Endothelial cell of umbilical vein (primary cell): ENCODE data around the gene ZMYM4. TPM values are rescaled to one million over a fixed set of nuclear protein-coding genes. Genes with fewer than 3 reads are reported as not detected.

Experiments used
- BruUV-seq: library from RNA; stranded (reverse); fragments of 400-500 nt; replicated peaks from 2 replicates; lab custom pipeline; 2021; lab: Mats Ljungman, UMichigan
- CTCF ChIA-PET: fragments of 300-600, 350-600 bp; sonication (Branson Sonifier 250); formaldehyde crosslinking; loops from one replicate; lab custom pipeline; 2021; ENCODE audit warnings: antibody characterized with exemption, inconsistent platforms; lab: Charles Lee
- POLR2A ChIA-PET: fragments of 300-600, 350-600 bp; sonication (Branson Sonifier 250); formaldehyde crosslinking; loops from one replicate; lab custom pipeline; 2021; ENCODE audit warnings: antibody characterized with exemption, inconsistent platforms; lab: Charles Lee
- DNase-seq: peaks from one replicate; pipeline ENCODE4 v3.0.0-alpha.2; 2011; ENCODE audit warnings: low read depth, low spot score
- FAIRE-seq: peaks from 2 replicates; lab custom pipeline; 2011; peaks lifted over from hg19 to GRCh38; lab: Jason Lieb, UNC
- H2AFZ ChIP-seq: 2 replicates; pipeline ENCODE4 v1.6.0; 2012; ENCODE audit warnings: low read depth, low read length, control low read depth, inconsistent platforms
- H3K27ac ChIP-seq: 2 replicates; pipeline ENCODE4 v1.5.1; 2011; ENCODE audit warnings: low read depth, mild to moderate bottlenecking, control low read depth, low read length, moderate library complexity; ENCODE audit not compliant: insufficient read depth
- H3K27me3 ChIP-seq, 2 experiments: 2 replicates each; pipeline versions ENCODE4 v1.6.0 to v1.6.1; 2011; ENCODE audit warnings: low read length in 2 of 2, mixed read lengths in 1 of 2; ENCODE audit not compliant: control insufficient read depth in 2 of 2, insufficient read depth in 2 of 2
- H3K36me3 ChIP-seq, 2 experiments: 2 replicates in 1 of 2; 3 replicates in 1 of 2; pipeline ENCODE4 v1.5.1; 2011; ENCODE audit warnings: low read length in 2 of 2, mild to moderate bottlenecking in 1 of 2, moderate library complexity in 1 of 2; ENCODE audit not compliant: control insufficient read depth in 2 of 2, insufficient read depth in 2 of 2; ENCODE audit errors: extremely low read depth in 1 of 2
- H3K4me1 ChIP-seq: 3 replicates; pipeline ENCODE4 v1.5.1; 2011; ENCODE audit warnings: mild to moderate bottlenecking, low read length; ENCODE audit not compliant: control insufficient read depth, insufficient read depth; ENCODE audit errors: extremely low read depth
- H3K4me2 ChIP-seq: 2 replicates; pipeline ENCODE4 v1.6.1; 2011; ENCODE audit warnings: low read length, control low read depth, mixed read lengths; ENCODE audit not compliant: insufficient read depth
- H3K4me3 ChIP-seq, 3 experiments: fragments of 200-600 bp in 1 of 3; sonication (generic), shearing (Covaris generic) in 1 of 3; replicated peaks in 1 of 3; 2 replicates each; pipeline ENCODE4 v1.5.1; 2011 to 2016; ENCODE audit warnings: control low read depth in 3 of 3, low read length in 3 of 3, mild to moderate bottlenecking in 2 of 3, inconsistent platforms in 1 of 3, low read depth in 1 of 3, moderate library complexity in 1 of 3; ENCODE audit not compliant: insufficient read depth in 1 of 3
- H3K79me2 ChIP-seq: 2 replicates; pipeline ENCODE4 v1.6.0; 2012; ENCODE audit warnings: low read length, inconsistent platforms; ENCODE audit not compliant: control insufficient read depth, insufficient read depth
- H3K9ac ChIP-seq: replicated peaks from 2 replicates; pipeline ENCODE3; 2011; ENCODE audit warnings: low read length, control low read depth; ENCODE audit not compliant: insufficient read depth; ENCODE audit errors: extremely low read depth
- H3K9me1 ChIP-seq: replicated peaks from 3 replicates; pipeline ENCODE4 v1.6.0; 2011; ENCODE audit warnings: mild to moderate bottlenecking, low read length; ENCODE audit not compliant: control insufficient read depth, insufficient read depth; ENCODE audit errors: extremely low read depth
- H3K9me3 ChIP-seq: replicated peaks from 2 replicates; pipeline ENCODE4 v1.5.1; 2012; ENCODE audit warnings: low read length, inconsistent platforms; ENCODE audit not compliant: control insufficient read depth, insufficient read depth
- H4K20me1 ChIP-seq: replicated peaks from 2 replicates; pipeline ENCODE3; 2011; ENCODE audit warnings: mild to moderate bottlenecking, low read length; ENCODE audit not compliant: control insufficient read depth, insufficient read depth; ENCODE audit errors: extremely low read depth
- CTCF ChIP-seq, 2 donors: IDR thresholded peaks; 1 replicate in 1 of 2; 2 replicates in 1 of 2; pipeline ENCODE4 v1.5.1; 2011; ENCODE audit warnings: low read length in 2 of 2, mild to moderate bottlenecking in 2 of 2, moderate library complexity in 2 of 2, control low read depth in 1 of 2, inconsistent platforms in 1 of 2, low read depth in 1 of 2; ENCODE audit not compliant: insufficient read depth in 1 of 2; ENCODE audit errors: extremely low read depth in 1 of 2
- EZH2 ChIP-seq: IDR thresholded peaks from 2 replicates; pipeline ENCODE4 v1.6.1; 2012; ENCODE audit warnings: borderline replicate concordance, low read depth, mild to moderate bottlenecking, moderate library complexity, low read length, inconsistent platforms; ENCODE audit not compliant: severe bottlenecking
- FOS ChIP-seq: IDR thresholded peaks from 2 replicates; pipeline ENCODE4 v1.6.1; 2011; ENCODE audit warnings: mild to moderate bottlenecking, low read length, moderate library complexity, borderline replicate concordance; ENCODE audit not compliant: insufficient read depth
- GATA2 ChIP-seq: IDR thresholded peaks from 2 replicates; pipeline ENCODE4 v1.7.0; 2011; ENCODE audit warnings: low read depth, mild to moderate bottlenecking, moderate library complexity, mixed read lengths, low read length; ENCODE audit not compliant: insufficient read length, insufficient read depth
- JUN ChIP-seq: IDR thresholded peaks from 2 replicates; pipeline ENCODE4 v1.6.1; 2011; ENCODE audit warnings: borderline replicate concordance, low read depth; ENCODE audit not compliant: insufficient read length, insufficient read depth
- MAX ChIP-seq: IDR thresholded peaks from 2 replicates; pipeline ENCODE4 v1.6.1; 2011; ENCODE audit not compliant: insufficient read depth, insufficient read length
- MYC ChIP-seq: IDR thresholded peaks from one replicate; pipeline ENCODE4 v1.6.1; 2011; ENCODE audit warnings: mild to moderate bottlenecking, low read depth, low read length
- POLR2A ChIP-seq: IDR thresholded peaks from 2 replicates; pipeline ENCODE4 v1.6.1; 2012; ENCODE audit warnings: low read depth, mild to moderate bottlenecking, control low read depth, low read length
- POLR2AphosphoS5 ChIP-seq: IDR thresholded peaks from 2 replicates; pipeline ENCODE4 v1.6.1; 2012; ENCODE audit warnings: low read depth, mild to moderate bottlenecking, control low read depth, low read length, moderate library complexity; ENCODE audit not compliant: insufficient read depth
- dilution Hi-C: fragments of 300-500 bp; cut with MboI; formaldehyde crosslinking; loops from one replicate; pipeline ENCODE4 v1.15.0; 2019; ENCODE audit warnings: low sequenced_read_pairs; ENCODE audit not compliant: extremely low pct_ligation_motif_present
- intact Hi-C: fragments of 100-400 bp; cut with micrococcal nuclease; formaldehyde crosslinking; loops from one replicate; pipeline ENCODE4 v1.10.0; 2022
- polyA plus RNA-seq, 4 experiments: library from polyadenylated mRNA; depleted of rRNA in 3 of 4; stranded (reverse) in 3 of 4; unstranded in 1 of 4; fragments of >200 nt; gene quantifications; 2 replicates each; pipeline versions ENCODE4 v1.2.1 to v1.2.3, GENCODE V29; 2011 to 2012; ENCODE audit warnings: missing spikeins in 1 of 4
- total RNA-seq: library from RNA; stranded (reverse); gene quantifications from 2 replicates; pipeline ENCODE4 v1.2.3, GENCODE V29; 2021

ZMYM4 gene
- total and polyA plus RNA-seq, 2 donors (not counting 3 experiments of a cell fraction or from before 2014, with no cell fraction given): 15.3 to 65.0 TPM

- no peak for DNase-seq
- peaks cover 4% of the 10 kb centered on the region for H3K4me1 ChIP-seq
- dilution Hi-C loops (no loop called here), intact Hi-C loops (no loop called here)
- H3K9ac ChIP-seq: no peak overlapping the region
- CTCF ChIA-PET: interaction anchor here (0.5 to 0.9 kb wide), 5 partner anchors 26 to 119 kb away, joined by 3 to 4 read pairs (median 3); no protein-coding TSS in a partner anchor
- no peaks in the 10 kb centered on the region for H3K27me3 ChIP-seq
- H3K27ac ChIP-seq: no peak overlapping the region
- H3K36me3 ChIP-seq: no peaks in the 10 kb centered on the region
- no peaks in the 10 kb centered on the region for H3K9me3 ChIP-seq
- POLR2A ChIA-PET: interaction anchor here (0.6 kb wide), 2 partner anchors 93 to 124 kb away, joined by 4 to 5 read pairs; no protein-coding TSS in a partner anchor
- H3K4me3 ChIP-seq: no peak overlapping the region
- H3K4me2 ChIP-seq: no peak overlapping the region
- no peak for FAIRE-seq
- no peaks in the 10 kb centered on the region for H4K20me1 ChIP-seq
- H2AFZ ChIP-seq: no peak overlapping the region
- BruUV-seq: no TSS peak
- no peak for TF ChIP-seq POLR2AphosphoS5
- no peak for TF ChIP-seq EZH2
- no peak for TF ChIP-seq MYC
- TF ChIP-seq FOS: no peak
- no peak for TF ChIP-seq GATA2
- TF ChIP-seq JUN: no peak
- TF ChIP-seq POLR2A: no peak
- no peaks in the 10 kb centered on the region for H3K9me1 ChIP-seq
- H3K79me2 ChIP-seq: peaks cover 33% of the 10 kb centered on the region
Measured at GRCh38 chr1:35320937-35321336, 52.4 kb downstream of the ZMYM4 start.

- Histone ChIP-seq H2AFZ (no peak overlapping the region), H3K9me1 (no peaks in the 10 kb centered on the region), H4K20me1 (no peaks in the 10 kb centered on the region), H3K36me3 (peaks cover 0 to 4% of the 10 kb centered on the region in 2 experiments), H3K79me2 (peaks cover 27% of the 10 kb centered on the region), H3K4me2 (no peak overlapping the region), H3K27ac (no peak overlapping the region), H3K9me3 (no peaks in the 10 kb centered on the region), H3K9ac (no peak overlapping the region), H3K4me1 (peaks cover 4% of the 10 kb centered on the region), H3K4me3 (no peak overlapping the region), H3K27me3 (no peaks in the 10 kb centered on the region)
- dilution Hi-C loops: no loop called here
- no peak for FAIRE-seq
- BruUV-seq: no TSS peak
- intact Hi-C loops: no loop called here
- POLR2A ChIA-PET: no interaction called here
- TF ChIP-seq GATA2 (no peak), JUN (no peak), CTCF (IDR thresholded peaks at IDR 0.05; ENCODE audit: extremely low read depth in 1 of 2, insufficient read depth in 1 of 2, low read depth in 1 of 2, low read length in 2 of 2) (no peak), EZH2 (no peak), MYC (no peak), POLR2AphosphoS5 (no peak), MAX (no peak), FOS (no peak), POLR2A (no peak)
- CTCF ChIA-PET: no interaction called here
- no peak for DNase-seq
Measured at GRCh38 chr1:35324486-35324885, 56.0 kb downstream of the ZMYM4 start.
